22Rv1 (cell line): ENCODE data around the gene OTOP1.

Experiments
- ZFX ChIP-seq: fragments of 450-650 bp; IDR thresholded peaks from 2 replicates; pipeline ENCODE4 v1.6.1; 2017; ENCODE audit warnings: antibody characterized with exemption, borderline replicate concordance
- TF ChIP-seq, protein P1 (sequence below): fragments of 450-650 bp; IDR thresholded peaks from 2 replicates; pipeline ENCODE4 v1.5.1; 2017; ENCODE audit warnings: mild to moderate bottlenecking

DNA sequence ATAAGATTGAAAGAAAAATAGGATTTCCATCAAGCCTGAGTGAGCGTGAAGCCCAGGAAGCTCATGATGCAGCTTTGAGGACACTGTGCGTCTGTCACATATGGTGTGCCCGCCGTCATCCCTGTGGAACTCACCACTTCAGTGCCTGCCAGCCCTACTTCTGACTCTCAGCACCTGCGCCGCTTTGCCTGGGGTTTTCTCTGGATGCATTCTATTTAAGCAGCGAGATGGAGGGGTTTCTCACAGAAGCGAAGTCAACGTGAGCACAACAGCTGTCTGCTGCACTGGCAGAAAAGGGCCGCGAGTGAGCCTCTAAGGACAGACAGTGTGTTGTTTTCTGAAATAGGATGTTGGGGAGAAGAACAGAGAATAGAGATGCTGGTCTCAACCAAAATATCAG is 27.5 kb upstream of the OTOP1 start:
- TF ChIP-seq ZFX = no peak
- TF ChIP-seq, protein P1, sequence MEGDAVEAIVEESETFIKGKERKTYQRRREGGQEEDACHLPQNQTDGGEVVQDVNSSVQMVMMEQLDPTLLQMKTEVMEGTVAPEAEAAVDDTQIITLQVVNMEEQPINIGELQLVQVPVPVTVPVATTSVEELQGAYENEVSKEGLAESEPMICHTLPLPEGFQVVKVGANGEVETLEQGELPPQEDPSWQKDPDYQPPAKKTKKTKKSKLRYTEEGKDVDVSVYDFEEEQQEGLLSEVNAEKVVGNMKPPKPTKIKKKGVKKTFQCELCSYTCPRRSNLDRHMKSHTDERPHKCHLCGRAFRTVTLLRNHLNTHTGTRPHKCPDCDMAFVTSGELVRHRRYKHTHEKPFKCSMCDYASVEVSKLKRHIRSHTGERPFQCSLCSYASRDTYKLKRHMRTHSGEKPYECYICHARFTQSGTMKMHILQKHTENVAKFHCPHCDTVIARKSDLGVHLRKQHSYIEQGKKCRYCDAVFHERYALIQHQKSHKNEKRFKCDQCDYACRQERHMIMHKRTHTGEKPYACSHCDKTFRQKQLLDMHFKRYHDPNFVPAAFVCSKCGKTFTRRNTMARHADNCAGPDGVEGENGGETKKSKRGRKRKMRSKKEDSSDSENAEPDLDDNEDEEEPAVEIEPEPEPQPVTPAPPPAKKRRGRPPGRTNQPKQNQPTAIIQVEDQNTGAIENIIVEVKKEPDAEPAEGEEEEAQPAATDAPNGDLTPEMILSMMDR = no peak
